NCI-H345 treated with DMSO at 0.1 percent for 48 hours (cell line): ENCODE results near the gene PDLIM5.

Source experiments
- DNase-seq: peaks from one replicate; lab custom pipeline; 2025; ENCODE audit not compliant: unreplicated experiment; lab: John Stamatoyannopoulos, UW

PDLIM5 gene

DNA sequence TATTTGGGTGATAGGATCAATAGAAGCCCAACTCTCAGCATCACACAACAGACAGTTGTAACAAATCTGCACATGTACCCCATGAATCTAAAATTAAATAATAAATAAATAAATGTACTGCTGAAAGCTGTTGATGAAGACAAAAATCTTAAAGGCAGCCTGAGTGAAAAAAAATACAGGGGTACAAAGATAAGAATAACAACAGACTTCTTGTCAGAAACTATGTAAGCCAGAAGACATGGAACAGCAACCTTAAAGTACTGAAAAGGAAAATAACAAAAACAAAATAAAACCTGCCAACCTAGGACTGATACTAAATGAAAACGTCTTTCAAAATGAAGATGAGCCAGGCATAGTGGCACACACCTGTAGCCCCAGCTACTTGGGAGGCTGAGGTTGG, 25.0 kb upstream of the PDLIM5 start:
- DNase-seq, result no peak

DNA sequence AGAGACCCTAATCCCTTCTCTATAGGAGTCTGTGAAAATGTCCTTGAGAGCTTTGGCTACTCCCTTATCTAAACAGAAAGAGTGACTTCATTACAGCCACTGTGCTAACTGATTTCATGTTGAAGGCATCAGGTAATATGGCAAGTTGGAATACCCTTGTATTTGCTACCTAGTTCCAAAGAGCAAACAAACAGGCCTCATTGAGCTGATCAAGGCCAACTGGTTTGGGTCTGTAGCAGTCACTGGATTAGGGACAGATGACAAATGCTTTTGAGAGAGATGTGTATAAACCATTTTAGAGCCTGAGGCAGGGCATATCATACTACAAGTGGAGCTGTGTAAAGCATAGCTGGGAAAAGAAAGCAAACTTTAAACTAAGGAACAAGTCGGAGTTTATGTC, 22.9 kb upstream of the PDLIM5 start:
- no peak for DNase-seq

DNA sequence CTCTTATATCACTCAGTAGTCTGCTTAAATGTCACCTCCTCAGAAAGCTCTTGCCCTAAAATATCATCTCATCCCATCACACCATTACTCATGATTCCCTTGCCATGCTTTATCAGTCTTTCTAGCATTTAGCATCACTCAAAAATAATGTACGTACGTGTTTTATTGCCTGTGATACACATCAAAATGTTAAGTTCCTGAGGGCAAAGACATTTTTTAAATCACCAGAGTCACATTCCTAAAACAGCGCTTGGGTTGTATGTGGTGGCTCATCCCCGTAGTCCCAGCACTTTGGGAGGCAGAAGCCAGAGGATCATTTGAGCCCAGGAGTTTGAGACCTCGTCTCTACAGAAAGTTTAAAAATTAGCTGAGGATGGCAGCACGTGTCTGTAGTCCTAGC, 21.3 kb upstream of the PDLIM5 start:
- DNase-seq, result no peak

DNA sequence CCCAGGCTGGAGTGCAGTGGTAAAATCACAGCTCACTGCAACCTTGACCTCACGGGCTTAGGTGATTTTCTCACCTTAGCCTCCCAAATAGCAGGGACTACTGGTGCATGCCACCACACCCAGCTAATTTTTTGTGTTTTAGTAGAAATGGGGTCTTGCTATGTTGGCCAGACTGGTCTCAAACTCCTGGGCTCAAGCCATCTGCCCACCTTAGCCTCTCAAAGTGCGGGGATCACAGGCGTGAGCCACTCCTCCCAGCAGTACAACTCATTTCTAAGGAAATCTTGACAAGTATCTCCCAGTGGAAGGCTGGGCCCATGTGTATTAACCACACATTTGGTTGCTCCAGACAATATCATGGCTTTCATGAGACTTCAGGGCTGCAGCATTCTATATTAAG, 20.4 kb upstream of the PDLIM5 start:
- no peak for DNase-seq

- DNase-seq, result no peak
These were observed 17.2 kb upstream of the PDLIM5 start for GRCh38 chr4:94434505-94434904.

DNA sequence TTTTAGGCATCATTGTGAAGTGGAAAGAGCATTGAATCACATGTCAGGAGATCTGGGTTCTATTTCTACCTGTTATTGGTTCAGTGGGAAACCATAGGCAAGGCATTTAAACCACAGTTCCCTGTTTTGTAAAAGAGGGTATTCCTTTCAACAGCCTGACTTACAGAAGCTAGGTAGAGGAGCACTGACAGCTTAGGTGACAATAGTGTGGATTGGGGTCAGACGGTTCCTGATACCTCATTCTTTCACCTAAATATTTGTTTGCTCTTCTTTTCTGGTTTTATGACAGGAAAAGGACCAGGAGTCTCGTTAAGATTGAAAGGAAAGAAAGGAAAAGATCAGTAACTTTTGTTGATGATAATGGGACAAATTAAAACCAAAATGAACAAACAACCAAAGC, 15.9 kb upstream of the PDLIM5 start:
- DNase-seq, result no peak

DNA sequence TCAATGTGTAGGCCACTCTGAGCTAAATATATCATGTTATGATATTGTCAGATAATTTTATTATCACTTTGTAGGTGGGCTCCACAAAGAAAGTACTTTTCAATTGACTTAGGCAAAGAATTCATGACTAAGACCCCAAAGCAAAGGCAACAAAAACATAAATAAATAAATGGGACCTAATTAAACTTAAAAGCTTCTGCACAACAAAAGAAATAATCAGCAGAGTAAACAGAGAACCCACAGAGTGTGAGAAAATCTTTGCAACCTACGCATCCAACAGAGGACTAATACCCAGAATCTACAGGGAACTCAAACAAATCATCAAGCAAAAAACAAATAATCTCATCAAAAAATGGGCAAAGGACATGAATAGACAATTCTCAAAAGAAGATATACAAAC, 15.2 kb upstream of the PDLIM5 start:
- no peak for DNase-seq

GRCh38 chr4:94439606-94440005, 12.1 kb upstream of the PDLIM5 start:
- DNase-seq, result no peak

DNA sequence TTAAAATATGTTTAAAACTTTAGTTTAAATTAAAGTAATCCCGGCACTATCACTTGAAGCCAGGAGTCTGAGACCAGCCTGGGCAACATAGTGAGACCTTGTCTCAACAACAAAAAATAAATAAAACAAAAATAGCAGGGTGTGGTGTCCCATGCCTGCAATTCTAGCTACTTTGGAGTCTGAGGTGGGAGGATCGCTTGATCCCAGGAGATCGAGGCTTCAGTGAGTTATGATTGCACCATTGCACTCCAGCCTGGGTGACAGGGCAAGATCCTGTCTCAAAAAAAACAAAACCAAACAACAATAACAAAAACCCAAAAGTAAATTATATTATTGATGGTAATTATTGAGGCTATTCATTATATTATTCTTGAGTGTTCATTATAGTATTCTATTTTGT, 9.9 kb upstream of the PDLIM5 start:
- DNase-seq, result no peak

GRCh38 chr4:94442251-94442650, 9.5 kb upstream of the PDLIM5 start:
- DNase-seq, result no peak

GRCh38 chr4:94446386-94446785, 5.4 kb upstream of the PDLIM5 start:
- no peak for DNase-seq

DNA sequence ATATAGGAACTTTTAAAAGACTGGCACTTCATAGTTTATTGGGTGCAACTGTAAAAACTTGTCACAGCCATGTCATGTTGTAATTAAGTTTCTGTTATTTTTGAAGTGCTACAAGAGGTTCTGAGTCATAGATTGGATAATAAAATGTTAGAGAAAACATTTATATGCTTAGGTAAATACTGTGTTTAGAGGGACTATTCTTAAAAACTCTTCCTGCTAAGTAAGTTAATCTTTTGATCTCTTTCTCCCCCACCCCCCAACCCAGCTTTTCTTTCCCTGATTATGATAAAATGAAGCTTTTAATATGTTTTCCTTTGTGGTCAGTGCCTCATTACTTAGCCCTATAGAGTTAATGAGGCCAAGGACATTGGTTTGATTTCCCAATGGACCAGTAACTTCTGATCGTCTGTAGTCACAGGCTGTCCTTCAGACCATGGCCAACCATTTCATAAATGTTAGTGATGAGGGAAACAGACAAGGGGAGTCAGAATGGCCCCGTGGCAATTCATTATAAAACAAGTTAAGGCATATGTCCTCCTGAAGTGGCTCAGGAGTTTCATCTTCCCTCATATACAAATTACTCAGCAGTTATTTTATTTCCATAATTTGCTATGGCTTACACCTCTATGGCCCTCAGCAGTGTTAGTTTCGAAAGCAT, 3.9 kb upstream of the PDLIM5 start:
- DNase-seq, result no peak

GRCh38 chr4:94448815-94449375, 2.8 kb upstream of the PDLIM5 start:
- no peak for DNase-seq

- DNase-seq, result no peak
These were observed 569 bp upstream of the PDLIM5 start for GRCh38 chr4:94451051-94451694.

GRCh38 chr4:94452476-94453371, 982 bp downstream of the PDLIM5 start:
- no peak for DNase-seq

DNA sequence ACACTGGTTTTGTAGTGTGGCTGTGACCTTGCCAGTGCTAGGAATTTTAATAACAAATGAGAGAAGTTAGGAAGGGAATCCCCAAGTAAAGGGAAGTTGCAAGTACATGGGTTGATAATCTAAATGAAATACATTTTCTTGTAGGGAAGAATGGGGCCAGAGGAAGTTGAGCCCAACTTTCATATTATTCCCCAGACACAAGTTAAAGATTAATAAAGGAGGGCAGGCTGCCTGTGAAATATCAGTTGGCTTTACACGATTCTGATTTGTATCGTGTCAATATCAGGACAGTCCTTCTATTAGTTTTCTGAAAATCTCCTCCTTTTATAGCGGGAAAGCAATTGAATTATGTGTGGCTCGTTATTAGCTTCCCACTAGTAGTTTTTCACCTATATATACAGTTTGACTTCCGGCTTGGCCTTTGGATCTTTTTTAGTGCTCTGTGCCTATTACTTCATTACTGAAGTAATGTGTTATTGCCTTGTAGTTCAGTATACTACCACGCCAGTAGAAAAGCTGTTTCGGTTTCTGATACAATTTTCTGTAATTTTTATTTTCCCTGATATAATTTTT, 1.7 kb downstream of the PDLIM5 start:
- DNase-seq, result no peak

GRCh38 chr4:94454405-94454804, 2.7 kb downstream of the PDLIM5 start:
- no peak for DNase-seq

DNA sequence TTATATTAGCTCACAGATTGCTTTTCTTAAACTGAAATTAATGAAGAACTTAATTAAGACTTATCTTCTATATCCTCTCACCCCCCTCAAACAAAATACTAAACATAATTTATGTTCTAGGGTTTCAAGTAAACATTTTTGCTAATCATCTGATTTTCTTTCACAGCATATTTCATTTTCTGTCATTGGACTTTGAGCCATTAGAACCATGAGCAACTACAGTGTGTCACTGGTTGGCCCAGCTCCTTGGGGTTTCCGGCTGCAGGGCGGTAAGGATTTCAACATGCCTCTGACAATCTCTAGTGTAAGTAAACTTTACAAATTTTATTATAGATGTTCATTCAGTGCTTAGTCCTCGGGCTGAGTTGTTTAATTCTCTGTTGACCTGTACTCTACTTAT, 3.3 kb downstream of the PDLIM5 start:
- DNase-seq, result no peak

GRCh38 chr4:94457692-94458106, 6.0 kb downstream of the PDLIM5 start:
- DNase-seq, result no peak

DNA sequence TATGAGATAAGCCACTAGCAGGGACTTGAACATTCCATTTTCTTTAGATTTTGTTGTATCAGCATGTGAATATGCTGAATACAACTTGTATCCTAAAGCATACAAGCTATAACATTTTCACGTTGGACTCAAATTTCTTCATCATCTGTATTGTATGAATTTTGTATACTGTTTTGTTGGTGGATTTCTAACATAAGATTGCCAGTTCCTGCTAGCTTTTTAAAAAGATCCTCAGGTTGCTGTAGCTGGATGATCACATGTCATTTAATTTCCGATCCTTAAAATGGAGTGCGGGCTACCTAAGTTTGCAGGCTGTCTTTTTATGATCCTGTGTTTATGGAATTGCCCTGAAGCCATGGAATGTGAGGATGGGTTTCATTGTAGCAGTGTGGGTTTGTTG, 6.9 kb downstream of the PDLIM5 start:
- DNase-seq, result no peak

DNA sequence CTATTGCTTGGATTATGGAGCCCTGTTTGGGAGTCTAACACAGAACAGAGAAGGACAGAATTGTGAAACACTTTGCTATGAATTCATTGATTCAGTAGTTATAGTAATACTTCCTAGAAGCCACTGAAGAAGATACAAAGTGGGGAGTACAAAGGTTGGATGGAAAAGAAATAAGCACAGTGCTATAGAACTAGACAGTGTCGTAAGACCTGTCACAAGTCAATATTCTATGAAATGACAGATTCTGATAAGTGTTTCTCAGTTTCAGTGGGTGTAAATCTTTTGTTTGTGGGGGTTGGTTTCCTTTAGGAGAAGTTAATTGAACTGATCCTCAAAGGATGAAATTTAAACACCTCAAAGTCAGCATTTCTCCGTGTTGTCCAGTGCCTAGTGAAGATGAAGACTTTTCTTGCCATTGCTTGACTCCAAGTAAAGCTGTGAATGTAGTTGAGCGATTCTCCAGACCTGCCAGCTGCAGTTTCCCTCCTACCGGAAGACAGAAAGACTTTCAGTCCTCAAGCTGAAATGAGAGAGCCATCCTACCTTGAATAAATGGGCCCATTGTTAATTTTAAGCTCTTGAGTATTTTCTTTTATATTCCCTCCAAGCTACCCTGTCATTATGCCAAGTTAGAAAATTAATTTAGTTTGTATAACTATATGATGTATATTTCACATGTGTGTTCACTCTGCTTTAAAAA, 7.9 kb downstream of the PDLIM5 start:
- no peak for DNase-seq
